Measurements from ENCODE around the gene MRPL33.
A peak's percentile ranks its signal among the peaks of the same experiment; 100 is the strongest.

The MRPL33 gene

DNA sequence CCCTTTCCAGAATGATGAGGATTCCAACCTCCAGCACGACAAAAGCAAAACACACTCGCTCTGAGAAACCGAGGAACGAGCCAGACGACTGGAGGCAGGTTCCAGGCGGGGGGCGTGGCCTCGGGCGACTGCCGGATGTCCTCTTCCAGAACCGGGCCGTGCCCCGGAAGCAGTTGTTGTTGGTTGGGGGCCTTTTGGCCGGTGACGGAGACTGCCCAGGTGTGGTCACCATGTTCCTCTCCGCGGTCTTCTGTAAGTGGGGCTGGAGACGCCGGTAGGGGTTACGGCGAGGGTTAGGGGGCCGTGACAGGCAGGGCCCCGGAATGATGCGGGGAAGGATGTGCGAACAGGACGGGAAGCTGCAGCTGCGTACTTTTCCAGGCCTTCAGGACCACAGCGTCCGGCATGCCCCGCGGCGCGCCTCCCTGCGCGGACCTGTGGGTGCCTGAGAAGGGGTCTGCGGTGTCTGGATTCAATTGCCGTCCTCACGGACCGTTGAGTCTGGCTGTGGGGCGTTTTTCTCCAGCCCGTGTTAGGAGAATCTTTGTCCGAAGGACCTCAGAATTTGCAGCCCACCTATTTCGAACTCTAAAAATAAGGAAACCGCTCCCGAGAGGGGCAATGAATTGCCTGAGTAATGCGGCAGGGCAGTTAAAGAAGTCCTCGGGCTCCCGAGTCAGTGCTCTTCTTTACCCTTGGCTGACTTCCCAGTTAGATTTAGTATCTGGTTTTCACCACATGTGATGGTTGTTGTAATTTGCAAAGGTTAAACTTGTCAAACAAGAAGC, at the start of gene MRPL33:
Gene MRPL33, plus strand, starts transcription at position 172 of the 788 bp plus-strand sequence. Its CDS starts 59 bp downstream, at position 231.
- peak; percentile 96 for DNase-seq (ENCODE audit: low spot score)

DNA sequence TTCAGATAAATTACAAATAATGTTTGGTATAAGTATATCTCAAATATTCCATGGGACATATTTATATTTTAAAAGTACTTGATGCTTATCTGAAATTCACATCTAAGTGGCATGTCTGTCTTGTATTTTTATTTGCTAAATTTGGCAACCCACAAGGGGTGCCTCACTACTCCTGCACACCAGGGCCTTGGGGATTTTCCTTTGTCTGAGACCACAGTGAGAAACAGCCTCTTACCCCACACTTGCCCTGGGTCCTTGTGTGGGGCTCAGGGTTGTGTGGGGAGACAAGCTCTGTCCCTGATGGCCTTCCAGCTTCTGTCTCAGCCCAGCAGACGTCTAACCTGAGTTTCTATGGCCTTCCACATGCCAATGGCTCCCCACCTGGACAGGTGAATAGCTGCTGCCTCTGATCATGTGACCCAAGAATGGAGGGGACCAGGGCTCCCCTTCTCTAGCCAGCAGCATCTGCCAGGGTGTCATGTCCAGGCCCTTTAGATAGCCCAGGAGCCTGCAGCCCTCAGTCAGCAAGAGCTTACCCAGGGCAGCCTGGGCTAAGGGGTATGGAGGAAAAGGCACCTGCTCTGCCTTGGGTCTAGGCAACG, 49.5 kb upstream of the MRPL33 start:
- no peak for DNase-seq (ENCODE audit: low spot score)

DNA sequence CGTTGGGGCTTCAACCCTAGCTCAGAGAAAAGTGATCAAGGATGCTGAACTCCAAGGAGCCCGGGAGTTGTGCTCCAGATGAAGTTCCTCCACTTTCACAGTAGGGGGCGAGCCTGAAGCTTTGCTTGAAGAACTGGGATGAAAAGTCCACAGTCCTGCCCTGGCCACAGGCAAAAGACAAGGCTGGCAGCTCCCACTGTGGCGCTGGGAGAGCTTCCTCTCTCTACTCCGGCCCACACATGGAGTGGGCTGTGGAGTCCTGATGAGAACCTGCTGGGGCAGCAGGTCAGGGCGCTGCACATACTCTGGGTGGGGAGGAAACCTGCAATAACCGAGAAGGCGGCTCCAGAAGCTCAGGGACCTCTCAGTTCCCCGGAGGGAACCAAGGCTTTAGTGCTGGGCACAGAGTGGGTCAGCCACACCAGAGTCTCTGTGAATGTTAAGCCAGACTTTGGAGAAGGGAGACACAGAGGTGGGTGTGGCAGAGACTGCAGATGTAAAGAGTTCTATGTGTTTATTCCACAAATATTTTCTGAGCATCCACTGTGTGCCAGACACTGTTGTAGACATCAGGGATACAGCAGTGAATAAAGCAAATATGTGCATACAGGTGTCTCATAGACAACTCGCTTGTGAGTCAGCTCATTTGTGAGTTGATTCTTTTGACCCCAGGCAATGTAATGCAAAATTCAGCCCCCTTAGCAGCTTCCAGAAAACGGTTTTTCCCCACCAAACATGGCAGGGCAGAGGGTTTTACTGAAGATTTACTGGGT, 48.0 kb upstream of the MRPL33 start:
- peak; percentile 87 for DNase-seq (ENCODE audit: low spot score)

DNA sequence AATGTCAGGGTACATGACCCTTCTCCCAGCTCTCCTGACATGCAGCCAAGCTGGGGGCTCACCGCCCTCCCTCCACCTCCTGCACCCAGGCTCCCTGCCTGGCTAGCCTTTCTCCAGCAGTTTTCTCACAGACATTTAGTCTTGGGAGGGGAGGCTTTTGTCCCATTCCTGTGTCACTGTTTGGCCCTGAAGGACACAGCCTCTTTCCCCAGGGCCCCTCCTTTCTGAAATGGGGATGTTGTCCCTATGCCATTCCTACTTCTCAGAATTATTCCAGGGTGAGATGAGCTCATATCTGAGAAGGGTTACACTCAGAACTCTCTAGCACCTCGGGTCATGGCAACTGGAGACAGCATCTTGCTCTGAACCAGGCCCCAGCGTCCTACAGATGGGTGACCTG, 47.3 kb upstream of the MRPL33 start:
- no peak for DNase-seq (ENCODE audit: low spot score)

DNA sequence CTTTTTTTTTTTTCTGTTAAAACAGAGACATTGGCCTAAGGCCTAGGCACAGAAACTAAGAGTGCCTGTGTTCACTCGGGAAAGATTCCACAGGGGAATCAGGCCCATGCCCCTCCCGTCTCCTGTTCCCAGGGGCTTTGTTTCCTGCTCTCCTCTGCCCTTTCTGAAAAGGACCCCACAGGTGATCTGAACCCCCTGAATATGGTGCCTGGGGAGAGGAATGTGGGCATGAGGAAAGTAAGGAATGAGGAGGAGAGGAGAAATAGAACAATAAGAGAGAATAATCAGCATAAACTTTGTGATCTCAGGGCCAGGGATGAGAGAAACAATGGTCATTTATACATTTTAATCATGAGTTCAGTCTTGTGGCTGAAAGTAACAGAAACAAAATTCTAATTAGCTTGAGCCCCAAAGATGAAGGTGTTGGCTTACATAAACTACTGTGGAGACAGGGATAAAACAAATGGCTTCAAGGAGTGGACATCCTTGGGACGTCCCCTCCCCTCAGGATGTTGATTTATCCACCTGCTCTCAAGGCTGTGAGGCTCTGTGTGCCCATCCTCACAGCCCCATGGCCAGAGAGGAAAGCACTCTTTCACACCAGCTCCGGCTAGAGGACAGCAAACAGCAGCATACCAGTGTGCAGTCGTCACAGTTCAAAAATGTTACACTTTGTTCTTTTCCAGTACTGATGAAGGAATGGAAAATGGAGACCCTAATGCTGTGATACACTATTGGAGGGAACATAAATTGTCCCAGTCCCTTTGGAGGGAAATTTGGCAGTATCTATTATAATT, 46.4 kb upstream of the MRPL33 start:
- peak; percentile 66 for DNase-seq (ENCODE audit: low spot score)

DNA sequence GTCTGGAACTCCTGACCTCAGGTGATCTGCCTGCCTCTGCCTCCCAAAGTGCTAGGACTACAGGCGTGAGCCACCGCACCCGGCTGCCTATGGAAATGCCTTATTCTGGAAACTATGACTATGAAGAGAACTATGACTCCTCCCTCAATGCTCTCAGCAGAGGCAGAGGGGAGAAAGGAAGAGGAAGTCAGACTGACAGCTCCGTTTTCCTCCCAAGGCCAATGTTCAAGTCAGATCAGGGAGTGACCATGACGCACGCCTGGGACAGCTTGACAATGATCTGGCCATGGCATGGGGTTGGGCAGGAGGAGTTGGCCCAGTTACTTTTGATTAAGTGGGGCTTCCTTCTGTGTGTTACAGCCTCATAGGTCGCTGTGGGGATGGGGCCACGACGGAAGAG, 44.3 kb upstream of the MRPL33 start:
- no peak for DNase-seq (ENCODE audit: low spot score)

DNA sequence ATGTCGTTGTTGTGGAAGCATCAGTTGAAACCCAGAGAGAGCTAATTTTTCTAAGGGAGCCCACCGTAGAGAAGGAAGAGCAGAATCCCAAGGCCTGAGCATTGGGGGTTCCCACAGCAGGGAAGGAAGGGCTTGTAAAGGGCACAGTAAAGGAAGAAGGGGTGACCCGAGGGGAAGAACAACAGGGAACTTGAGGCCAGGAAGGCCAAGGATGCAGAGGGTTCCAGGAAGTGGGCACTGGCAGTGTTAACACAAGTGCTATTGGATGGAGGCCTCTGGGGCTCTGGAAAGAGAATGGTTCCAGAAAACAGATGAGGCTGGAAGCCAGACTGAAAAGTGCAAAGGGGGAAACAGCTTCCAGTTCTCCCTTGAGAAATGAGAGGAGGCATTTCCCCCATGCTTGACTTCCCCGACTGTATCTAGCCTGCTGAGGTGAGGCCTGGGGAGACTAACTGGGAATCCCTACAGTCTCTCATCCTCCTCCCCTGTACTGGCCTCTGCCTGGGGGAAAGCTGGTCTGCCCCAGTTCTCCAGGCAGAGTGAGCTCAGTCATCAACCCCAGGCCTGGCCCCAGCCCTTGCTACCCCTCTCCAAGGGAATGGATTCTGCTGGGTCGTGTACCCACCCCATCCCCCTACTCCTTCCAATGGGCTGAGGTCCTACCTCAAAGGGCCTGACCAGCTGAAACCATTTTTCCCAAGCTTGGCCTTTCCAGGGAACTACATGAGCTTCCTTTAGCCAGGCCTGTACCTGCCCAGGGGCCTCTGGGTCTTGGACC, 43.2 kb upstream of the MRPL33 start:
- DNase-seq (ENCODE audit: low spot score) = no peak

DNA sequence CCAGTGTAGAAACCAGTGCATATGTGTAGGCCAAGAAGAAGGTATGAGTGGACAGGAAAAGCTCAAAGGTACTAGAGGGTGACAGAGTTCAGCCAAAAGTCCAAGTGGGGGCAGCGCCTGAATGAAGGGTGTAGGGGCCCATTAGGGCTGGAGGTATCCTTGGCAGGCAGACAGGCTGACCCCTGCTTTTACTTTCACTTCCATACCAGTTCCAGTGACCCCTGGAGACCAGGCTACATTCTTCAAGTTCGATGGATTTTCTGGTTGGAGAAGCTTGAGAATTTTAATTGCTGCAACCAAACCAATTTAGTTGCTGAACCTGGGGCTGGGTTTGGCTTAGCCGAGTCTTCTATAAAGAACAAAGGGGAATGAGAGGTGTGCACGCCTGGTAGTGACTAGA, 42.3 kb upstream of the MRPL33 start:
- no peak for DNase-seq (ENCODE audit: low spot score)

DNA sequence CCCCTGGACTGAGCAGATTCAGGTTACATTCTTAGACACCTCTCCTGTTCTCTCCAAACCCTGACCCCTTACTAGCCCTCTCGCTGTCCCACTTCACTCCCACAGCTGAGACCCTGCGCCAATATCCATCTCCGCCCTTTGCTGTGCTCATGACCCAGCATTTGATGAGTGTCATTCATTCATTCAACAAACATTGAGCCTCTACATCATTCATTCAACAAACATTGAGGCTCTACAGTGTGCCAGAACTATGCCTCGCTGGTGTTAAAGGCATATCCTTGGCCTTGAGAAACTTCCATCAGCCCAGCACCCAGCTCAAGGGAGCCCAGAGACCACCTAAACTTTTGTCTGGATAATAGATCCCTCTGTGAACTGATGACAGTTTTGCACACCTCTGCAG, 41.9 kb upstream of the MRPL33 start:
- no peak for DNase-seq (ENCODE audit: low spot score)

DNA sequence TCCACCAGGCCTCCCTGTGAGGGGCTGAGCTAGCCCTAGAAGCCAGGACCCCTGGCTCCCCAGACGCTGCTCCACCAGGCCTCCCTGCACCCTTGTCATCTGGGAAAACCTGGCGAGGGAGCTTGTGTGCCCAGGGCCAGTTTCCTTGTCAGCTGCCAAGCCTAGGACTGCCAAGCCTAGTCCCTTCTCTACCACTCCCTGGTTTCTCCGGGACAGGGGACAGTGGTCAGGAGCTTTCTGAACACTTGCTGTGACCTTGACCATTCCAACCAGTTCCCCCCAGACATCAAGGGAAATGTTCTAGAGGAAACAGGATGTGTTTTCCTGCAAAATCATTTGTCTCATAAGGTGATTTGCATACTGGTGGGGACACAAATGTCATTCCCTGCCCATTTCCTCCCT, 41.3 kb upstream of the MRPL33 start:
- no peak for DNase-seq (ENCODE audit: low spot score)

DNA sequence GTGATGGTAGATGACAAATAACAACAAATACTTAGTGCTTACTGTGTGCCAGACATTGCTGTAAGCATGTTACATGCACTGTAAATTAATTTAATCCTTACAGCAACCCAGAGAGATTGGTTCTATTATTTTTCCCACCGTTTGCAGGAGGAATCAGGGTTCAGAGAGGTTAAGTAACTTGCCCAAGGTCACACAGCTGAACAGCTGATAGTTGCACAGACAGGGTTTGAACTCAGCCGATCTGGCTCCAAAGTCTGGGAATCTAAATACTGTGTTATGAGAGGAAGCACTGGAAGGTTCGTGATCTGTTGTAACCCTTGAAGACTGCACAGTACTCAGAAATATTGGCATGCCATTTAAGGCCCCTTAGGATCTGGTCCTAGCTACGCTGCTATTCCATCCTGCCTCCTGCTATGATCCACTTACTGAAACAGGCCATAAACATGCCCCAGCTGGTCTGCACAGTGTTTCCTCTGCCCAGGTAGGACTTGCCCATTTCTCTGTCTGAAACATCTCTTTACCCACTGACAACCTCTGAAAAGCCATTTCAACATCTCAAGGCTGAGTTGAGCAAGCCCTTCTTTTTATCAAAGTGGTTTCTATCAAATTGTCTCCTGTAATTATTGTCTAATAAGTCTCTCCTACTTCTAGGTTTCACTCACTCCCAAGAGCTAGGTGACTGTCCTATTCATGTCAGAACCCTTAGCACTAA, 40.4 kb upstream of the MRPL33 start:
- no peak for DNase-seq (ENCODE audit: low spot score)

DNA sequence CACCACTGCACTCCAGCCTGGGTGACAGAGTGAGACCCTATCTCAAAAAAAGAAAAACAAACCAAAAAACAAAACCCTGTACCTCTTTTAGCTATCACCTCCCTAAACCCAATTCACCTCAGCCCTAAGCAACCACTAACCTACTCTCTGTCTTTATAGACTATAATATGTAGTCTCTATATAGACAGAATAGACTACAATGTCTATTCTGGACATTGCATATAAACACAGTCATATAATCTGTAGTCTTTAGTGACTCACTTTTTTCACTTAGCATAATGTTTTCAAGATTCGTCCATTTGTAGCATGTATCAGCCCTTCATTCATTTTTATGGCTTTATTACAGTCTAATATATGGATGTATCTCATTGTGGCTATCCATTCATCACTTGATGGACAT, 37.2 kb upstream of the MRPL33 start:
- no peak for DNase-seq (ENCODE audit: low spot score)

DNA sequence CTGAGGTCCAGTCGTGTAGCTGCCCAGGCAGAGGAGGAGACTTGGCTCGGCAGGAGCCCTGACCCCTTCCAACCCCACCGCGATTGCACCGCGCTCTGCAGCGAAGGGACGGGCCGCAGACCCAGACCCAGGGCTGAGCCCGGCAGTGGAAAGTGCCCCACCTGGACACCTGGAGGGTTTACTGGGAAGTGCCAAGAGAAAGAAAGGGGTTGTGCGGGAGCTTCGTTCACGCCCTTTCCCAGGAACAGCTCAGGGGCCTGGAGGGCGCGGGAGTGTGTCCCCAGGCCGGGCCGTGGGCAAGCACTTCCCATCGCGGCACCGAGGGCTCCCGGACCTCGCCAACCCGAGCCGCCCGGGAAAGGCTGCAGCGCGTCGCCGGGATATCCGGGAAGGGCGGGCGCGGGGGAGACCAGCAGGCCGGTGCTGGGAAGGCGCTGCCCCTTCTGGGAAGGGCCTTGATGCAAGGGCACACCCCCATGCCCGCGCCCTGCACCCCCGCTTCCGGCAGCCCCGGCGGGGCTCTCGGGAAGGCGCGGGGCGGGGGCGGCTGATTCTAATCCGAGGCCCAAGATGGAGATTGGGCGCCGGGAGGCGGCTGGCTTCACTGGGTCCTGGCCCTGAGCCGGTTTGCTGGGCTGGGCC, 36.1 kb upstream of the MRPL33 start:
- peak; percentile 92 for DNase-seq (ENCODE audit: low spot score)

DNA sequence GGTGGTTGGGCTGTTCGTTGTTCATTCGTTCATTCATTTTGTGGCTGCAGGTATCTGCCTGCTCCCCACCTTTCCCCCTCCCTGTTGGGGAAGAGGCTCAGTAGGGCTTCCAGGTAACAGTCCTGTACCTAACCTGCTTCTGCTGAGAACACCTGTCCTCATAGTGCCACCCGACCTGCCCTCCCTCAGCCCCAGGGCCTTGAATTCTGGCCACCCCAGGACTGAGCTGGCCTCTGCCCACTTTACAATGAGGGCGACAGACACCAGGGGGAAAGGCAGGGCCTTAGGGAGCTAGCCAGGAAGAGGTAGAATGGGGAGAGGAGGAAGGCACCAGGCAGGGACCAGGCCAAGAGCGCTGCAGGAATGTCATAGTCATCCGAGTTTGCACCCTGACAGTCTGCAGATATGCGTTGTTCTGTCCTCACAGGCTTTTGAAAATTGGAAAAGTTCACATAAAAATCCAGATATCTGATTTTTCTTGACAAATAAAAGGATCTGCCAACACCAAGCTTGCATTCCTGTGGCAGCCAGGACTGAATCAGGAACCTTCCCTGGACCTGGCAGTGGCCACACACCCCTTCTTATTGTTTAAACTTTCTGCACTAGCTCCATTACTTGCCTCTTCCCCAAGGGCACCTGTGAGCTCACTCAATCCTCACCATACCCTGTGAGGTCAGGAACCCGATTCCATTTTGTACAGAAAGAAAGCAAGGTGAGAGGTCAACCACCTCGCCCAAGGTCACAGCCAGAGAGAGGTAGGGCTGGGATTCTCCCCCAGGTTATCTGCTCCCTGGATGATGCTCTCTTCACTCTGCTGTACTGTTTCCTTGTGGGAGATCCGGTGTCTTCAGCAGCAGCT, 35.3 kb upstream of the MRPL33 start:
- DNase-seq (ENCODE audit: low spot score) = no peak

DNA sequence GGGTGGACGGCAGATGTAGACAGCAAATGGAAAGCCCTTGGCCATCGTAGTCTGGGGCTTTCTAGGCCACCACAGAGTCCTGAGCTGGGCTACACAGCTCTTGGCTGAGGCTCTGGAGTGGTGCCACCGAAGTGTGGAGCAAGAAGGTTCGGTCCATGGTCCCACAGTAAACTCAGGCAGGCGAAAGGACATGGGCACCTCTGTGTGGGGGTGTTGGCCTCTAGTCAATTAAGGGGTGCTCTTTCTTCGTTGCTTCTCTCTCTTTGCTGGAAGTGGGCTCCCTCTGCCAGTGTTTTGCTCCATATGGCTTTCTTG, 34.7 kb upstream of the MRPL33 start:
- DNase-seq (ENCODE audit: low spot score) = no peak

DNA sequence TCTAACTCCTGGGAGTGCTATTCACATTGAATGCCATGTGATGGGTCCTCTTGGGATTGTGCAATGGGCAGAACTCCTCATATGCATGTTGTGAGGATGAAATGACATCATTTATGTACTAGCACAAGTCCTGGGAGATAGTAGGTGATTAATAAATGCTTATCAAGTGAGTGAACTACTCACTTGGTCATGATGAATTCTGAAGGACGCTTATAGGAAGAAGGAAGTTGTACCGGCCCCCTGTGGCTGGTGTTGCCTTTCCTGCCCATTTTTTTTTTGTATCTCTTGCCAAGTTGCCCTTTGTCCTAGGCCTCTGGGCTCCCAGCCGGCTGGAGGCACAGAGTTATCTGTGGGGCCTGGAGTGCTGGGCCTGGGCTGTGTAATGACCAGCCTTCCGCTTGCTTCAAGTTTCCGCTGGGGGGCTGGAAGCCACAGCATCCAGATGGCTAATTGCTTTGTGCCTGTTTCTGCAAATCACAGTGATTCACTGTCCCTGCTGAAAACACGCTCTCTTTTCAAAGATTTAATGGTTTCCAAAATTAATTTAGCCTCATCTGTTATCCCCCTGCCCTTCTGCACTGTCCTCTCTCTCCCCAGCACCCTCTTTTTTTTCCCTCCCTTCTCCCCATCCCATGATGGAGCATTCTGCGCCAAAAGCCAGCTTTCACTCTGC, 33.7 kb upstream of the MRPL33 start:
- DNase-seq (ENCODE audit: low spot score) = peak; percentile 36

DNA sequence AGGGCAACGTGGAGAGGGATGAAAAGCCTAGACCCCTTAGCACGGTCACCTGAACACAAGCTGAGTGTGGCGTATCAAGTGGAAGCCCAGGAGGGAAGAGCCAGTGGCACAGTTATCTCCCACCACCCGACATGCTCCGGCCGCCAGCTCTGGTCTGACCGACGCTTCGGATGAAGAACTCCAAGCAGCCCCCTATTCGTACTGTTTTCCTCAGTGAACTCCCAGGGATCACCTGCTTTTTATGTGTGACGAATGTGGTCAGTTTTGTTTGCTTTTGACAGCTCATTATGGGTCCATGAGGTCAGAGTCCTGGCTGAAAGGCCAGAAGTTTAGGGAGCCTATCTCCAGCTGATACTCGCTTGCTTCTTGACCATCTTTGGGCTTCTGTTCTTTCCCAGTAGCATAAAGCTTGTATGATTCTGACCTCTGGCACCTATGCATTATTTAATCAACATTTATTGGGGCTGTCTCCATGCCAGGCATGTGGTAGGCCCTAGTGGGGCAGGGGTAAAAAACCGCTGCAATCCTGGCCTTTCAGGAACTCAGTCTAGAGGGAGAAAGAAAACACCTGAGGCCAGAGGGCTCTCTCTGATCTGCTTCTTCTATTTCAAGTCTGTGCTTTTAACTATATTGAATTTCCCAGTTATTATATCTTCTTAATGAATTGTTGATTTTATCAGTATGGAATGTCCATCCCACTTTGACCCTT, 33.0 kb upstream of the MRPL33 start:
- no peak for DNase-seq (ENCODE audit: low spot score)

DNA sequence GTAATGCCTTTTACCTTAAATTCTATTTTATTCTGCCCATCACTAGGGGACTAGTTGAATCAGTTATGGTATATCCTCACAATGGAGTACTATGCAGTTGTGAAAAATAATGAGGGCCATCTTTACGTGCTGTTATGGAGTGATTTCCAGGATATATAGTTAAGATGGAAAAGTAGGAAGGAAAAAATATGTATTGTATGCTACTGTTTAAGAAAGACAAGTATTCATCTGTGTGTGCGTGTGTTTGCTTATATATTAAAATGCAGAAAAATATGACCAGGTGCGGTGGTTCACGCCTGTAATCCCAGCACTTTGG, 32.5 kb upstream of the MRPL33 start:
- no peak for DNase-seq (ENCODE audit: low spot score)

DNA sequence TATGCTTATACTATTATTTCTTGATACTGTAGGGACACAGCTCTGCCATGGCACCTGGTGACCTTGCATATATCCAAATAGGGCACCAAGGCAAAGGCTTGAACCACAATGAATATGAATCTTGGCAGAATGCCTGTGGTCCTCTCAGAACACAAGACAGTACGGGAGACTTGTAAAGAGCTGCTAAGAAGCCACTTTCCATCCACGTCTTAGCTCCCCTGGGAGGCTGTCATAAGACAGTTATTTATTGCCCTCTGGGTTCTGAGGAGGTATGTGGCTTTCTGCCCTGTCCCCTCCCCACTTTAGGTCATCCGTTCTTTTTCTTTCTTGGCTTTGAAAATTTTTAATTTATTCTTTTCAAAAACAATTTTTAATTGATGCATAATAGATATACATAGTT, 29.8 kb upstream of the MRPL33 start:
- no peak for DNase-seq (ENCODE audit: low spot score)
